ENCODE measurements around the gene GSTM5.

DNA sequence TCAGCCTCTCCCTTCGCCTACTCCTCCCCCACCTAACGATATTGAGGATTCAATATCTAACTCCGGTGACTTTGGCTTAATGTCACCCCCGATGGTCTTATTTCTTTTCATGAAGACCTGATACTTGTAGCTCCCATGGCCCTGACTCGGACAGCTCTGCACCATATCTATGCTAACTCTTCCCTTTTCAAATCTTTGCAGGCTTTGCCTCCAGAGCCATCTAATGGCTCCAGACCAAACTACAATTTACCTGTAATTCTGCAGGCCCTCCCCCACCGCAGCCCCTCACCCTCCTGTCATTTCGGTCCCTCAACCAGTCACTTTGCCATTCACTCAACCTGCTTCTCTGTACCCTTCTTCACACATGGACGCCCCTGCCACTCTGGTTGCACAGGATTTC is 7.9 kb upstream of the GSTM5 start:
- TF ChIP-seq, protein P1, sequence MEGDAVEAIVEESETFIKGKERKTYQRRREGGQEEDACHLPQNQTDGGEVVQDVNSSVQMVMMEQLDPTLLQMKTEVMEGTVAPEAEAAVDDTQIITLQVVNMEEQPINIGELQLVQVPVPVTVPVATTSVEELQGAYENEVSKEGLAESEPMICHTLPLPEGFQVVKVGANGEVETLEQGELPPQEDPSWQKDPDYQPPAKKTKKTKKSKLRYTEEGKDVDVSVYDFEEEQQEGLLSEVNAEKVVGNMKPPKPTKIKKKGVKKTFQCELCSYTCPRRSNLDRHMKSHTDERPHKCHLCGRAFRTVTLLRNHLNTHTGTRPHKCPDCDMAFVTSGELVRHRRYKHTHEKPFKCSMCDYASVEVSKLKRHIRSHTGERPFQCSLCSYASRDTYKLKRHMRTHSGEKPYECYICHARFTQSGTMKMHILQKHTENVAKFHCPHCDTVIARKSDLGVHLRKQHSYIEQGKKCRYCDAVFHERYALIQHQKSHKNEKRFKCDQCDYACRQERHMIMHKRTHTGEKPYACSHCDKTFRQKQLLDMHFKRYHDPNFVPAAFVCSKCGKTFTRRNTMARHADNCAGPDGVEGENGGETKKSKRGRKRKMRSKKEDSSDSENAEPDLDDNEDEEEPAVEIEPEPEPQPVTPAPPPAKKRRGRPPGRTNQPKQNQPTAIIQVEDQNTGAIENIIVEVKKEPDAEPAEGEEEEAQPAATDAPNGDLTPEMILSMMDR (IDR thresholded peaks at IDR 0.05; ENCODE audit: insufficient read depth, low read depth, low read length) = no peak
- no peak for TF ChIP-seq EZH2 (IDR thresholded peaks at IDR 0.05; ENCODE audit: insufficient read depth, low read length)
